ENCODE data around the gene RPLP1. TPM values are rescaled to one million over a fixed set of nuclear protein-coding genes. Genes with fewer than 3 reads are reported as not detected.

The RPLP1 gene
- total and polyA plus RNA-seq, 9 donors, result 175 to 3,255 (median 2,320) TPM

- Histone ChIP-seq H3K9me3 (no peaks in the 10 kb centered on the region), H3K4me1 (ENCODE audit: insufficient read depth) (peaks cover 11% of the 10 kb centered on the region), H3K36me3 (no peaks in the 10 kb centered on the region), H3K4me3 (no peak overlapping the region), H3K27me3 (no peaks in the 10 kb centered on the region), H3K27ac (peak overlapping the region in 1 of 2 donors; percentile 79)
- TF ChIP-seq EP300 (IDR thresholded peaks at IDR 0.05) (no peak), POLR2A (IDR thresholded peaks at IDR 0.05) (no peak), CTCF (IDR thresholded peaks at IDR 0.05) (no peak)
- WGBS, 3 donors, result 65 to 77% (median 77%) methylated on average over 12 of the region's 12 CpGs
- intact Hi-C loops (cut with DNase I), result no loop called here
- peak in 1 of 5 donors; percentile 26 for DNase-seq
These were observed 1.5 kb upstream of the RPLP1 start for GRCh38 chr15:69450968-69451695.

DNA sequence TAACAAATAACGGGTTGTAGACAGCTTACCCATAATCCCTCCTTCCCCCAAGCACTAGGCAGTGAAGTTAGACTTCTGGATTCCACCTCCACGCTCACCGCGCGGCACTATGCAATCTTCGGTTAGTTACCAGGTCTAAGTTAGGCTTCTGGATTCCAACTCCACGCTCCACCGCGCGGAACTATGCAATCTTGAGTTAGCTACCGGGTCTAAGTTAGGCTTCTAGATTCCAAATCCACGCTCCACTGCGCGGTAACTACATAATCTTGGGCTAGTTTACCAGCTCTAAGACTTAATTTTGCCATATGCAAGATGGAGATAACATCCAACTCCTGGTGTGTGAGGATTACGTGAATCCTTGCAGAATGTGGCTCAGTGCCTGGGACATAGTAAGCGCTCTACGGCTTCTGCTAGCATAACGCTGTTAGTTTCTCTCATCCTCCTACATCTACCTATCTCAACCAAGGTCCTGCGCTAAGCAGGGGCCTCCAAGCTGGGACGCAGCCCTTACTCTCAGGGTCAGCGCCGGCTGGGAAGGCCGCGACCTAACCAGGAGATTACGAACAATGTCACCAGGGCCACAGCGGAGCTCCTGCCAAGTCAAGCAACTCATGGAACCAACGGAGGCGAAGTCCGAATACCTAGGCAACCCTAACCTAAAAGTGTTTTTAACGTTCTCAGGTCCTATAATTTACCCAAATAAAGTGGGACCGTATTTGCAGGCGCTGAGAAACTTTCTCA is 497 bp upstream of the RPLP1 start:
- no peaks in the 10 kb centered on the region for H3K36me3 ChIP-seq
- intact Hi-C loops (cut with DNase I), result no loop called here
- H3K27me3 ChIP-seq, result no peaks in the 10 kb centered on the region
- peak overlapping the region; percentile 54 to 79 for H3K27ac ChIP-seq
- peak overlapping the region; percentile 94 for H3K4me3 ChIP-seq
- H3K4me1 ChIP-seq (ENCODE audit: insufficient read depth), result peaks cover 11% of the 10 kb centered on the region
- TF ChIP-seq CTCF (IDR thresholded peaks at IDR 0.05), result no peak
- TF ChIP-seq EP300 (IDR thresholded peaks at IDR 0.05), result peak; percentile 42
- H3K9me3 ChIP-seq, result no peaks in the 10 kb centered on the region
- 4 to 15% (median 7%) methylated on average over 32 of the region's 32 CpGs for WGBS, 3 donors
- DNase-seq, result peak in 1 of 5 donors; percentile 37

DNA sequence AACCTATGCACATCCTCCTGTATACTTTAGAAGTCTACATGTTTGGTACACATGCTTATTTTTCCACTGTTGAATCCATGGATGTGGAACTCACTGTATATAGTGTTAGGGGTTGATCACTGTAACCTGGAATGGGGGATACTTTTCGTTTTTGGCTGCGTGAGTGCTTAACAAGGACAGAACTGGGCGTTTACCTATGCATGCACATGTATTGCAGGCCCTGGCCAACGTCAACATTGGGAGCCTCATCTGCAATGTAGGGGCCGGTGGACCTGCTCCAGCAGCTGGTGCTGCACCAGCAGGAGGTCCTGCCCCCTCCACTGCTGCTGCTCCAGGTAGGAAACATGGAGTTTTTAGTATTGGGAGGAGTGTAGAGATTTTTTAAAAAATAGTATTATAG is 2.3 kb downstream of the RPLP1 start:
- intact Hi-C loops (cut with DNase I), result no loop called here
- DNase-seq, result no peak
- Histone ChIP-seq H3K9me3 (no peaks in the 10 kb centered on the region), H3K27ac (no peak overlapping the region), H3K4me1 (ENCODE audit: insufficient read depth) (peaks cover 11% of the 10 kb centered on the region), H3K27me3 (no peaks in the 10 kb centered on the region), H3K36me3 (no peaks in the 10 kb centered on the region), H3K4me3 (no peak overlapping the region)
- TF ChIP-seq CTCF (IDR thresholded peaks at IDR 0.05), result no peak
- no peak for TF ChIP-seq EP300 (IDR thresholded peaks at IDR 0.05)
- no peak for TF ChIP-seq POLR2A (IDR thresholded peaks at IDR 0.05)
- 23 to 34% (median 33%) methylated on average over 5 of the region's 5 CpGs for WGBS, 3 donors

DNA sequence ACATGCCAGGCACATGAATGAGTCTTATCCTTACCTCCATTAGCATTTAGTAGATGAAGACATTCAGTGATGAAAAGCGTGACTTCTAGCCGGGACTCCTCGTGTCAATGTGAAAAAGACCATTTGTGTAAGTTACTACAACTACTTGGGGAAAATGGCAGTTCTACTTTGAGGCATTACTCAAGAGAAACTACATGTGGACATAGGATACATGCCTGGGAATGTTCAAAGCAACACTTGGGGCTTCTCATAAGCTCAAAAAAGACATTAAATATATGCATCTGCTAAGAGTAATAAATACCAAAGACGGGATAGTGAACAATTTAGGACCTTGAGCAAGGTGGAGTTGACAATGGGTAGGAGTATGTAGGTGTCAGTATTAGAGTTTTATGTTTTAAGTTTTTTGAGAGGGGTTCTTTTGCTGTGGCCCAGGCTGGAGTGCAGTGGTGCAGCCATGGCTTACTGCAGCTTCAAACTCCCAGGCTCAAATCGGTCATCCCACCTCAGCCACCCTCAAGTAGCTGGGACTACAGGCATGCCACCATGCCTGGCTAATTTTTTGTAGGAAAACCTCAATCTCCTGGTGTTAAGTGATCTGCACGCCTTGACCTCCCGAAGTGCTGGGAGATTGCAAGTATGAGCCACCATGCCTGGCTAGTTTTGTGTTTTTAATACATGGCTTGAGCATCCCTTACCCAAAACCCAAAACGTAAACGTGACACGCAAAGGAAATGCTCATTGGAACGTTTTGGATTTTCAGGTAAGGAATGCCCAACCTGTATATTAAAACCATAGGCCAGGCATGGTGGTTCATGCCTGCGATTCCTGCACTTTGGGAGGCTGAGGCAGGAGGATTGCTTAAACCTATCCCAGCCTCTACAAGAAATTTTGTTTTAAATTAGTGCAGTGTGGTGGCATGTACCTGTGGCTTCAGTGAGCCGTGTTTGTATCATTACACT is 3.9 kb downstream of the RPLP1 start:
- Histone ChIP-seq H3K27me3 (no peaks in the 10 kb centered on the region), H3K27ac (no peak overlapping the region), H3K9me3 (no peaks in the 10 kb centered on the region), H3K4me1 (ENCODE audit: insufficient read depth) (peaks cover 10% of the 10 kb centered on the region), H3K36me3 (no peaks in the 10 kb centered on the region), H3K4me3 (no peak overlapping the region)
- TF ChIP-seq POLR2A (IDR thresholded peaks at IDR 0.05), result no peak
- no peak for TF ChIP-seq EP300 (IDR thresholded peaks at IDR 0.05)
- no peak for TF ChIP-seq CTCF (IDR thresholded peaks at IDR 0.05)
- DNase-seq, result no peak
- intact Hi-C loops (cut with DNase I), result no loop called here
- WGBS, 3 donors, result 81 to 88% (median 82%) methylated on average over 13 of the region's 13 CpGs

Measured in ovary (tissue), 9 donors.